ENCODE measurements around the gene RHBDL1.

RHBDL1 gene

GRCh38 chr16:658679-659571, 16.5 kb upstream of the RHBDL1 start:
- DNase-seq: no peak

DNA sequence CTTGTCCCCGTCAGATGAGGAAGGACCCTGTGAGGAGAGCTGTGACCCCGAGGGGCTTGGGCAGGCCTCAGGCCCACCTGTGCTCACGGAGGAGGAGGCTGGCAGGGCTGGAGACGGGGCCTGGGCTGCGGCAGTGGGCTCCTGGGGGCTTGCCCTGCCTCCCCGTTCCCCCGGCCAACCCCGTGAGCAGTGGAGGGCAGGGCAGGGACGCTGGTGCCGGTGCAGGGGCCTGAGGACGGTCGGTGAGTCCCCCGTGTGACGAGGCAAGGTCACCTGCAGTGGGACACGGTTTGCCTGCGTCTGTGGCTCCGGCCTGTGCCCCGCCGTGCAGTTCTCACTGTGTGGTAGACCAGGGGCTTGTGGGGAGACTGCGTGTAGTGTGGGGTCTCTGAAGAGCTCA, 15.9 kb upstream of the RHBDL1 start:
- DNase-seq: no peak

DNA sequence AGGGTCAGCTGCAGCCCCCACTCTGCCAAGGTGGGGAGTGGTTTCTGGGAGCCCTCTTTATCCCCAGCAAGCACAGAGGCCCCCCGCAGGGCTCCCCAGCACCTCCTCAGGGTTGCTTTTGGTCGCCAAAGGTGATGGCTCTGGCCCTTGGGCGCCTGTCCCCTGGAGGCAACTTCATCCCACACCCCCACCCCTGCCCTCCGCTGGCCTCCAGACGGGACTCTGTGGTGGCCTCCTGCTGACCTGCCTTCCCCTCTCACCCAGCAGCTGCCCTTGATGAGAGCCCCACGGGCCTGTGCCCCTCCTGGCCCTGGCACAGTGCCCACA, 15.4 kb upstream of the RHBDL1 start:
- DNase-seq: no peak

GRCh38 chr16:660459-661183, 14.8 kb upstream of the RHBDL1 start:
- DNase-seq: peak; percentile 72 to 76

GRCh38 chr16:661184-661821, 14.2 kb upstream of the RHBDL1 start:
- no peak for DNase-seq

DNA sequence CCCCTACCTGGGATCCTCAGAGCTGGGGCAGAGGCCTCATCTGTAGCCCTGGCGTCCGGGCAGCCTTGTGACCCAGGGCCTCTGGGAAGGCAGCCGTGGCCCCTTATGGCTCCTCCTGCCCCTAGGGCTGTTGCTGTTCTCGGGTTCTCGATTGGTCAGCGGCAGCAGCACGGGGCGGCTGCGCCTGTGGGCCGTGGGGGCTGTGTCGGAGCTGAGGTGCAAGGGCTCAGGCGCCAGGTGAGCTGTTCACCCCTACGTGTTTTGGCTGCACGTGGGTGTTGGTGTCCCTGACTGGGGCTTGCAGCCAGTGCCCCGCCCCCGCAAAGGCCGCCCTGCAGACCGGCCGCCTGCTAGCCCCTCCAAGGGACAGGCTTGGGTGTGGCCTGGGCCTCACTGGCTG, 13.4 kb upstream of the RHBDL1 start:
- no peak for DNase-seq

DNA sequence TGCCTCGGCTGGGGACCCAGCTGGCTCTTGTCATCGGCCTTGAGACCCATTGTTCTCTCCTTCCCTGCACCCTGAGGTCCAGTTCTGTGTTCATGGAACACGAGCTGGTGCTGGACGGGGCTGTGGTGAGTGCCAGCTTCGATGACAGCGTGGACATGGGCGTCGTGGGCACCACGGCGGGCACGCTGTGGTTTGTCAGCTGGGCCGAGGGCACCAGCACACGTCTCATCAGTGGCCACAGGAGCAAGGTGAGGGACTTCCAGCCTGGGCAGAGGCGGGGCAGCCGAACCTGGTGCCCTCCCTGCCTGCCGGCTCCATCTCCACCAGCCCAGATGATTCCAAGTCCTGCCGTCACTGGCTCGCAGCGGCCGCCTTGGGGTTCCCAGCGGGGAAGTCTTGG, 12.9 kb upstream of the RHBDL1 start:
- DNase-seq: no peak

DNA sequence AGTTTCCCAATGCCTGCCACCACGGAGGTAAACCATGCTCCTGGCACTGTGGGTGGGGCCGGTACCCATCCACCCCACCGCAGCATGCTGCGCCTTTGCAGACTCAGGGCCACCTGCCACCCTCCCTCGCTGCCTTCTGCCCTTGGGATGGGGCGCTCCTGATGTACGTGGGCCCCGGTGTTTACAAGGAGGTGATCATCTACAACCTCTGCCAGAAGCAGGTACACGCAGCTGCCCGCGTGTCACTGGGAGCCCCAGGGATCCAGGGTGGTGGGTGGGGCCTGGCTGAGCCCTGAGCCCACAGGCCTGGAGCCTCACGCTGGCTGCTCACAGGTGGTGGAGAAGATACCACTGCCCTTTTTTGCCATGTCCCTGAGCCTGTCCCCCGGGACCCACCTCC, 8.9 kb upstream of the RHBDL1 start:
- no peak for DNase-seq

DNA sequence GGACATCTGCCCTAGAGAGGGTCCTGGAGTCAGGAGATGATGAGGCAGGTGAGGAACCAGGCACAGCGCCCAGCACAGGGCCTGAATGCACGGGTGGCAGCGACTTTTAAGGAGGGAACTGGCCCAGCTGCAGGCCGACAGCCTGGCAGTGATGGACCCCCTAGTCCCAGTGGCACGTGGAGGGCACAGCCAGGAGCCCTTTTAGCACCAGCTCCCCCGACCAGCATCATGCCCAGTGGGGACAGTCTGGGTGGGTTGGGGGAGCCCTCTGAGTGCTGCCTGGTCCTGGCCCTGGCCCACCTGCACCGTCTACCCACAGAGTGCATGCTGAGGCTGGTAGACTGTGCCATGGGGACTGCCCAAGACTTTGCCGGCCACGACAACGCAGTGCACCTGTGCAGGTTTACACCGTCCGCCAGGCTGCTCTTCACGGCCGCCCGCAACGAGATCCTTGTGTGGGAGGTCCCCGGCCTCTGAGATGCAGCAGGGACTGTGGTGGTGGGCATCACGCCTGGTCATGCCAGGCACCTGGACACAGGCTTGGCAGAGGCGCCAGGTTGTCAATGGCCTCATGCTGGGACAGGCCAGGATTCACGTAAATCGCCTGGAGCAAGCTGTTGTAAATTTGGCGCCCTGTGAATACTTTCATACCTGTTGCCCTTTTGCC, 8.2 kb upstream of the RHBDL1 start:
- DNase-seq: no peak

GRCh38 chr16:667780-668518, 7.5 kb upstream of the RHBDL1 start, which contains the start of gene RHOT2:
Gene RHOT2, plus strand, starts transcription at chr16:668132. Its CDS starts 68 bp downstream, at chr16:668200.
- peak; percentile 94 to 96 for DNase-seq

GRCh38 chr16:668519-669171, 6.8 kb upstream of the RHBDL1 start:
- DNase-seq: peak in 1 of 2 donors; percentile 31

GRCh38 chr16:669666-670065, 5.8 kb upstream of the RHBDL1 start:
- no peak for DNase-seq

DNA sequence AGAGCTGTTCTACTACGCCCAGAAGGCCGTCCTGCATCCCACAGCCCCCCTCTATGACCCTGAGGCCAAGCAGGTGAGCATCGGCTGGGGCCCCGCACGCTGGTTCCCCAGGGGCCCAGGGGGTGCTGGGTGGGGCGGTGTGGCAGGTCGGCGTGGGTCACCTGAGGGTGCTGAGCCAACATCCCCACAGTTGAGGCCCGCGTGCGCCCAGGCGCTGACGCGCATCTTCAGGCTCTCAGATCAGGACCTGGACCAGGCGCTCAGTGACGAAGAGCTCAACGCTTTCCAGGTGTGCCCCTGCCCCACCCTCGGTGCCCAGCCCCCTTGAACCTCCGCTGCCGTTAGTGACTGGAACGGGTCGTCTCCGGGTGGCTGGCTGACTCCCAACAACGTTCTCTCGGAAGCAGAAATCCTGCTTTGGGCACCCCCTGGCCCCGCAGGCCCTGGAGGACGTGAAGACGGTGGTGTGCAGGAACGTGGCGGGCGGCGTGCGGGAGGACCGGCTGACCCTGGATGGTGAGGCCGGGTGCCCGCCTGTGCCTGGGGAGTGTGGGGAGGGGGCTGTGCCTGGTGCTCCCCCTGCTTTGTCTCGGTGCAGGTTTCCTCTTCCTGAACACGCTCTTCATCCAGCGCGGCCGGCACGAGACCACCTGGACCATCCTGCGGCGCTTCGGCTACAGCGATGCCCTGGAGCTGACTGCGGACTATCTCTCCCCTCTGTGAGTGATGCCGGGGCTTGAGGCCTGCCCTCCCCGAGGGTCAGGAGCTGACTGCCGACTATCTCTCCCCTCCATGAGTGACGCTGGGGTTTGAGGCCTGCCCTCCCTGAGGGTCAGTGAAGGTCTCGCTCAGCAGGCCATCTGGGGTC, 4.8 kb upstream of the RHBDL1 start:
- DNase-seq: no peak

- DNase-seq: no peak
These were observed 3.9 kb upstream of the RHBDL1 start for GRCh38 chr16:671353-672131.

GRCh38 chr16:672371-672770, 3.1 kb upstream of the RHBDL1 start:
- no peak for DNase-seq

DNA sequence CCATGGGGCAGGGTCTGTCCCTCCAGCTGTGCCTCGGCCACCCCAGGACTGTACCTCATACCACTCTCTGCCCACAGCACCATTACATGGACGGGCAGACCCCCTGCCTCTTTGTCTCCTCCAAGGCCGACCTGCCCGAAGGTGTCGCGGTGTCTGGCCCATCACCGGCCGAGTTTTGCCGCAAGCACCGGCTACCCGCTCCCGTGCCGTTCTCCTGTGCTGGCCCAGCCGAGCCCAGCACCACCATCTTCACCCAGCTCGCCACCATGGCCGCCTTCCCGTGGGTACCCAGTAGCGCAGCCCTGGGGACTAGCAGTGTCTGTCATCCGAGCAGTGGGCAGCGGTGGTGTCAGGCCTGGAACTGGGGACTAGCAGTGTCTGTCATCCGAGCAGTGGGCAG, 2.6 kb upstream of the RHBDL1 start:
- DNase-seq: no peak

GRCh38 chr16:673399-673991, 2.0 kb upstream of the RHBDL1 start:
- DNase-seq: no peak

GRCh38 chr16:674214-674881, 1.1 kb upstream of the RHBDL1 start:
- no peak for DNase-seq
